CD4-positive, alpha-beta T cell treated with Interleukin-2 at 100 ng/mL for 4 hours (primary cell): ENCODE data around the gene SCARF2.

ENCODE experiments used
- DNase-seq: peaks from one replicate; pipeline ENCODE4 v3.0.0-alpha.2; 2020; ENCODE audit warnings: low spot score

The SCARF2 gene

DNA sequence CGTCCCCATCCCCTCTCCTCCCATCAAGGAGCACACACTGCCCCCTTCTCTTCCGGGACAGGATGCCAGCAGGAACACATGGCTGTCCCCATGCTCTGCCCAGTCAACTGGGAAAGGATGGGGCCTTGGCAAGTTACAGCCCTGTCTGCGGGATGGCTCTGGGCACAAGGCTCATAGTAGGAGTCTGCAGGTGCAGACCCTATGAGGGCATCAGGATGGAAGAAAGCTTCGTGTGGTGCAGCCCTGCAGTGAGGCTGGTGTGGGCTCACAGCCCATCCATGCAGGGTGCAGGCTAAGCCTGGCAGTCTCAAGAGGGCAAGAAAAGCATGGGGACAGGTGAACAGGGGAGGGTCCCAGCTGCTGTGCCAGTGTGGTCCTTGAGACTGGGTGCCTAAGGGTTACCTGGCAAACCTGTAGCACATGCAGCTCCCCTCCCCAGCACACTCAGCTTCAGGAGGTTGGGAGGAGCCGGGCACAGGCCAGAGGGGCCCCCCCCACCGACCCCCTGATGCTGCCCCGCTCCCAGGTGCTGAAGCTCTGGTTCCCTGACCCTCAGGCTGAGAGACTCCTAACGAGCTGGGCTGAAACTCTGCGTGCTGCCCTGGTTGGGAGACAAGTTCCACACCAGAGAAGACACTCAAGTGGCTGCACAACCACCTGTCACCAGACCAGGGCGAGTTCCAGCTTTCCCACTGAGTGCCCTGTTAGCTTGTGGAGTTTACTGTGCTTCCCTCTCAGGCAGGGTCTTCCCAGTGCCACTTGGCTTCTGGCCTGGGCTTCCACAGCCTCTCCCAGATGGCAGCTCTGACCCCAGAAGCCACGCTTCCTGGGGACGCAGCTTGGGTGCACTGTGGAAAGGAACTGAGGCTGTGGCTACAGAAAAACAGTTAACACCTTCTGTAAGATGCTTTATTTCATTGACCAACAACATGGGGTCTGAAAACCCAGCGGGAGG lies 3.3 kb upstream of the SCARF2 start:
- no peak for DNase-seq

DNA sequence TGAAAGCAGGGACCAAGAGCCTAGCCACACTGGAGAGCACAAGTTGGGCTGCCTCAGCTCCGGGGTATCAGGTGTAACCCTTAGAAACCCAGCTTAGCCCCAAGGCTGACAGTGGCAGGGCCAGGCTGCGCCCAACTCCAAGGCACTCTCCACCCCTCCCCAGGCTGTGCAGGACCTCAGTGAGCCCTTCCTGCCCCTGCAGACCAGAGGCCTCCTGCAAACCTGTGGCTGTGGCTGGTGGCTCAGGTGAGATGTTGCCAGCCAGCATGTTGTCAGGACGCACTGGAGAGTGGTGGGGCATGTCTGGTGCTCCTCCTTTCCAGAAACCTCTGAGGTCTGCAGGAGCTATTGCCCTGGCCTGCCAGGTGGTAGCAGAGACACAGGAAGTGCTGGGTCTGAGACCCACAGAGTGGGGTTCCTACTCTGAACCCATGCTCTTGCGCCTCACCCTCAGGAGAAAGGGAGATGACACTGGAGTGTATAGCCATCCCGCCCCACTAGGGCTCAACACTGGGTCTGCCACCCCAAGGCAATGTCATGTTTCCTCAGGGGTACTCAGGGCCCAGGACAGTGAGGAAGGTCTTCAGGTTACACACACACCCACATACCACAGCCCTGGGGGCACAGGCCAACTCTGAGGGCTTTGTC lies 2.4 kb upstream of the SCARF2 start:
- no peak for DNase-seq

DNA sequence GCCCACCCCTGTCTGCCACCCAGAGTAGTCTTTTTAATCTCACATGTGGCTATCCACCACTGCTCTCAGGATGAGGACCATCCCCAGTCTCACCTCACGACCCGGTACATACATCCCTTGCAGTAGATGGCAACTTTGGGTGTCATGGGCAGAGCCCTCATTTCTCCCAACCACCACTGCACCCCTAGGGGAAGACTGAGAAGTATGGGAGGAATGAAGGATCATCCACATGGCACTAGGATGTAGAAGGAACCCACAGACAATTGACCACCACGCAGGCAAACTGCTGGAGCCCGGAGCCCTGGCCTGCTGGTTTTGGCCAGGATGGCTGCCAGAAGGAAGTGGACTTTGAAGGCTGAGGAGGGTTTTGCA lies 1.9 kb upstream of the SCARF2 start:
- no peak for DNase-seq

DNA sequence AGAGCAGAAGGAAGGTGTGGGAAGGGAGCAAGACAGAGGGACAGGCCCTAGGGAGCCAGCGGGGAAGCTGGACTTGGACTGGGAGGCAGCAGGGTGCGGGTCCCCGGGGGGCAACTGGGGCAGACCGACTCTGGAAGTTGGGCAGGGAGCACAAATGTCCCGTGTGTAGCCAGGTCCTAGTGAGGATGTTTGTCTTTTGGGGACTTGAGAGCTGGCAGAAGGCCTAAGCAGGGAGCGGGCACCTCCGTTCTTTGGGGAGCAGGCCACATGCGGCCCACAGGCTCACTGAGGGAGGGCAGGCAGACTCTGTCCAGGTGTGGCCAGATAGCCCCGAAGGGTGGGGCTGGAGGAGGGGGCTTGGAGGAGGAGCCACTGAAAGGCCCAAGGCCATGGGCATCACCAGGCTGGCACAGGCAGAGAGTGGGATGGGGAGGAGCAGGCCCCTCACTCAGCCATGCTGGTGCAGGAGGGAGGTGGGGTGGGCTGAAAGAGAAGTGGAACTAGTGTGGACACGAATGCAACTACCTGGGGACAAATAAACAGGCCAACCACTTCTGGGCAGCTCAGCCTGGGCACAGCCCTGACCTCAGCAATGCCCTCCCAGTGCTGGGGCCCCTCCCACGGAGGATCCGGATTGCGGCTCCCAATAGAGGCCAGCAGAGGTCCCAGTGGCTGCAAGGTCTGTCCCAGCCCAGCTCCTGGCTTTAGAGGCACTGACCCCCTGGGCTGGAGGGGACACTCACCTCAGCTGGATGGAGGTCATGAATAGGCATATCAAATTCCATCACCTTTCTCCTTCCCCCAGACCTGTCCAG lies 1.3 kb upstream of the SCARF2 start:
- no peak for DNase-seq

GRCh38 chr22:20438427-20438677 lies 727 bp upstream of the SCARF2 start:
- DNase-seq: no peak

- DNase-seq: no peak
Measured at GRCh38 chr22:20436768-20437612, 635 bp downstream of the SCARF2 start.

DNA sequence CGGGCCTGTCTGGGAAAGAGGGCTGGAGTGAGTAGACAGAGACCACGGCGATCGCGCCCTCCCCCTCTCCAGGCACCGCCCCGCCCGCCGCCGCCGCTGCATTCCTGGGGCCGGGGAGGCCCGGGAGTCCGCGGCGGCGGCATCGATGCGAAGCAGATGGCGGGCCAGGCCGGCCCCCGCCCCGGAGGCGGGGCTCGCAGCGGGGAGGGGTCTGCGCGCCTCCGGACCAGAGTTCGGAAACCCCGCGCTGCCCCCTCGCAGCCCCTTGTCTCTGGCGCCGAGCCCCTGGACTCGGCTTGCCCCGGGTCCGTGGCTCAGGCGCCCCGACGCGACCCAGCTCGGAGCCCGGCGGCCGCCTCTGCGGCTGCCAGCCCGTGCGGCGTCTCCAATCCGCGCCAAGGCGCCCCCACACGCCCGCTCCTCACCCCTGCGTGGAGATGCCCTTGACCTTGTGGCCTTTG lies 1.3 kb downstream of the SCARF2 start:
- DNase-seq: no peak

GRCh38 chr22:20435436-20436306 lies 2.0 kb downstream of the SCARF2 start:
- no peak for DNase-seq

GRCh38 chr22:20434773-20435172 lies 2.9 kb downstream of the SCARF2 start:
- DNase-seq: no peak

GRCh38 chr22:20434264-20434751 lies 3.3 kb downstream of the SCARF2 start:
- DNase-seq: no peak

- DNase-seq: no peak
Measured at GRCh38 chr22:20433686-20434241, 3.9 kb downstream of the SCARF2 start.

- DNase-seq: no peak
Measured at GRCh38 chr22:20433191-20433590, 4.4 kb downstream of the SCARF2 start.

- no peak for DNase-seq
Measured at GRCh38 chr22:20432244-20432686, 5.4 kb downstream of the SCARF2 start.

DNA sequence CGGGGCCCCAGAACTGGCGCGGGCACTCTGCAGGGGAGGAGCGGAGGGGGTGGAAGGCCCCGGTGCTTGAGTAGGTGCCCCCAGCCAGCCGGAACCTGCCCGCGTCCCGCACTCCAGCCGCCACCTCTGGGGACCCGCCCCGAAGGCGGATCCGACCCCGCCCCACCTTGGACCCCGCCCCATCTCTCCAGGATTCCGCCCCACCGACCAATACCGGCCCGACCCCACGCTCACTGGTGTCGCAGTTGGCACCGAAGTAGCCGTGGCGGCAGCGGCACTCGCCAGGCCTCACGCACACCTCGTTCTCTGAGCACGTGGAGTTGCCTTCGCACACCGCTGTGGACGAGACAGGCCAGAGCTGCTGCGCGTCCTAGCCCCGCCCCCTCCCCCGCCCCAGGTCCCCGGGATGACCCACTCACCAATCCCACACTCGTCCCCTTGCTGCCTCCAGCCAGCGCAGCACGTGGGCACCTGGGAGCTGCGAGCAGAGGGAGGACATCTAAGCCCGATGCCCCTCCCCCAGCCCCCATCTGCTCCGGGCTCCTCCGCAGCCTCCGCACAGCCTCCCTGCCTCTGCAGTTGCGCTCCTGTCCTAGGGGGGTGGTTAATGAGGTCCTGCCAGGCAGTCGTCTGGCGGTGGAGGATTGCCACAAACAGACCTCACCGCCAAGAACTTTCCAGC lies 6.0 kb downstream of the SCARF2 start:
- no peak for DNase-seq

GRCh38 chr22:20430720-20431510 lies 6.7 kb downstream of the SCARF2 start:
- DNase-seq: peak; percentile 56

- DNase-seq: no peak
Measured at GRCh38 chr22:20430101-20430719, 7.4 kb downstream of the SCARF2 start.

GRCh38 chr22:20429254-20430100 lies 8.1 kb downstream of the SCARF2 start:
- peak; percentile 78 for DNase-seq
